Kidney (tissue), 14 donors: ENCODE measurements around the gene OR1N1. TPM values are rescaled to one million over a fixed set of nuclear protein-coding genes. Genes with fewer than 3 reads are reported as not detected.
"Not testable (repeated sequence)": the region's sequence is repeated elsewhere in the genome, so short reads cannot be mapped to it uniquely, and the experiment has no call there.

Experiments used
- DNase-seq, 5 donors: peaks; one replicate each; pipeline ENCODE4 v3.0.0-alpha.2; 2013 to 2020
- FAIRE-seq: peaks from 2 replicates; lab custom pipeline; 2012; peaks lifted over from hg19 to GRCh38; lab: Jason Lieb, UNC
- H3K27ac ChIP-seq, 2 donors: one replicate each; pipeline ENCODE4 v1.7.0; 2013; ENCODE audit warnings: low read depth in 2 of 2, low read length in 2 of 2, inconsistent platforms in 1 of 2
- H3K27me3 ChIP-seq: one replicate; pipeline ENCODE4 v1.7.1; 2013; ENCODE audit warnings: low read length, inconsistent platforms; ENCODE audit not compliant: control insufficient read depth, insufficient read depth
- H3K36me3 ChIP-seq, 3 donors: one replicate each; pipeline versions ENCODE4 v1.7.0 to v1.7.1; 2013; ENCODE audit warnings: low read length in 3 of 3, control low read depth in 1 of 3, inconsistent platforms in 1 of 3; ENCODE audit not compliant: insufficient read depth in 3 of 3, control insufficient read depth in 2 of 3
- H3K4me1 ChIP-seq, 3 donors: one replicate each; pipeline versions ENCODE4 v1.7.0 to v1.7.1; 2013; ENCODE audit warnings: low read length in 3 of 3, inconsistent platforms in 1 of 3, low read depth in 1 of 3; ENCODE audit not compliant: control insufficient read depth in 2 of 3, insufficient read depth in 2 of 3
- H3K4me3 ChIP-seq, 3 donors: one replicate each; pipeline versions ENCODE4 v1.7.0 to v1.8.1; 2013; ENCODE audit warnings: low read length in 3 of 3, control low read depth in 1 of 3, inconsistent platforms in 1 of 3
- H3K9ac ChIP-seq, 3 donors: one replicate each; pipeline versions ENCODE4 v1.7.0 to v1.7.1; 2013; ENCODE audit warnings: low read length in 3 of 3, control low read depth in 1 of 3, inconsistent platforms in 1 of 3
- H3K9me3 ChIP-seq, 3 donors: one replicate each; pipeline versions ENCODE4 v1.7.0 to v1.7.1; 2013; ENCODE audit warnings: low read length in 3 of 3, control low read depth in 1 of 3, inconsistent platforms in 1 of 3; ENCODE audit not compliant: control insufficient read depth in 2 of 3, insufficient read depth in 1 of 3
- CTCF ChIP-seq: IDR thresholded peaks from 3 replicates; pipeline ENCODE4 v1.5.1; 2012; ENCODE audit warnings: mild to moderate bottlenecking, moderate library complexity, borderline replicate concordance; ENCODE audit not compliant: insufficient read depth; ENCODE audit errors: extremely low read depth
- intact Hi-C: fragments of 100-400 bp; cut with DNase I; formaldehyde crosslinking; loops from one replicate; pipeline ENCODE4 v1.11.1; 2022
- polyA plus RNA-seq: library from polyadenylated mRNA; stranded (reverse); fragments of 350-450 nt; fragmentation: Illumina TruSeq; extraction: RNeasy Lipid Tissue Mini Kit (QIAGEN cat#74804); gene quantifications from one replicate; pipeline ENCODE4 v1.2.3, GENCODE V29; 2014; ENCODE audit warnings: low read depth, low replicate concordance; ENCODE audit not compliant: insufficient read depth
- total RNA-seq: library from RNA; stranded (reverse); fragmentation: NEBNext Ultra II Directional; extraction: Animal tissue kit (Norgen Biotek cat#: 25700); gene quantifications from one replicate; pipeline ENCODE4 v1.2.1, GENCODE V29; 2021
- donor health status: control.
- donor health status: control.
- donor health status: control.
- donor health status: control.
- donor health status: control.
- donor health status: DM: yes; HTN: yes; CAD: no.
- donor health status: Normal renal cell carcinoma (clear cell type).

OR1N1 gene
- total and polyA plus RNA-seq, 2 donors from 2014 or later = not detected

- no peak for TF ChIP-seq CTCF
- Histone ChIP-seq H3K9ac (no peak overlapping the region), H3K27ac (no peak overlapping the region), H3K4me3 (no peak overlapping the region), H3K4me1 (no peaks in the 10 kb centered on the region), H3K36me3 (no peaks in the 10 kb centered on the region), H3K9me3 (peaks cover 0 to 9% (median 0%) of the 10 kb centered on the region in 3 donors), H3K27me3 (no peaks in the 10 kb centered on the region)
- intact Hi-C loops = no loop called here
- DNase-seq (no peak), FAIRE-seq (no peak)
Measured at GRCh38 chr9:122551371-122551770, 24.3 kb upstream of the OR1N1 start.

GRCh38 chr9:122546196-122546595, 19.1 kb upstream of the OR1N1 start:
- intact Hi-C loops = no loop called here

GRCh38 chr9:122538757-122539156, 11.7 kb upstream of the OR1N1 start:
- H3K9ac ChIP-seq = no peak overlapping the region
- intact Hi-C loops = no loop called here
- H3K27ac ChIP-seq = no peak overlapping the region
- H3K27me3 ChIP-seq = no peaks in the 10 kb centered on the region
- no peak overlapping the region for H3K4me3 ChIP-seq
- H3K4me1 ChIP-seq = no peaks in the 10 kb centered on the region
- FAIRE-seq (no peak), DNase-seq (no peak)
- TF ChIP-seq CTCF = no peak
- H3K36me3 ChIP-seq = no peaks in the 10 kb centered on the region
- H3K9me3 ChIP-seq = no peaks in the 10 kb centered on the region

More at GRCh38 chr9:122546196-122546595, 19.1 kb upstream of the OR1N1 start:
- FAIRE-seq (no peak), DNase-seq (no peak)
- Histone ChIP-seq H3K4me1 (no peaks in the 10 kb centered on the region), H3K27ac (no peak overlapping the region), H3K9me3 (peaks cover 0 to 9% (median 0%) of the 10 kb centered on the region in 3 donors), H3K36me3 (no peaks in the 10 kb centered on the region), H3K9ac (no peak overlapping the region), H3K27me3 (no peaks in the 10 kb centered on the region), H3K4me3 (no peak overlapping the region)
- no peak for TF ChIP-seq CTCF

GRCh38 chr9:122537066-122537465, 10.0 kb upstream of the OR1N1 start:
- H3K4me1 ChIP-seq, DNase-seq, H3K36me3 ChIP-seq, H3K27ac ChIP-seq, H3K27me3 ChIP-seq, H3K4me3 ChIP-seq, FAIRE-seq, intact Hi-C loops, H3K9me3 ChIP-seq, H3K9ac ChIP-seq: not testable (repeated sequence)
